ENCODE measurements around the gene ACOXL.

Gene ACOXL

DNA sequence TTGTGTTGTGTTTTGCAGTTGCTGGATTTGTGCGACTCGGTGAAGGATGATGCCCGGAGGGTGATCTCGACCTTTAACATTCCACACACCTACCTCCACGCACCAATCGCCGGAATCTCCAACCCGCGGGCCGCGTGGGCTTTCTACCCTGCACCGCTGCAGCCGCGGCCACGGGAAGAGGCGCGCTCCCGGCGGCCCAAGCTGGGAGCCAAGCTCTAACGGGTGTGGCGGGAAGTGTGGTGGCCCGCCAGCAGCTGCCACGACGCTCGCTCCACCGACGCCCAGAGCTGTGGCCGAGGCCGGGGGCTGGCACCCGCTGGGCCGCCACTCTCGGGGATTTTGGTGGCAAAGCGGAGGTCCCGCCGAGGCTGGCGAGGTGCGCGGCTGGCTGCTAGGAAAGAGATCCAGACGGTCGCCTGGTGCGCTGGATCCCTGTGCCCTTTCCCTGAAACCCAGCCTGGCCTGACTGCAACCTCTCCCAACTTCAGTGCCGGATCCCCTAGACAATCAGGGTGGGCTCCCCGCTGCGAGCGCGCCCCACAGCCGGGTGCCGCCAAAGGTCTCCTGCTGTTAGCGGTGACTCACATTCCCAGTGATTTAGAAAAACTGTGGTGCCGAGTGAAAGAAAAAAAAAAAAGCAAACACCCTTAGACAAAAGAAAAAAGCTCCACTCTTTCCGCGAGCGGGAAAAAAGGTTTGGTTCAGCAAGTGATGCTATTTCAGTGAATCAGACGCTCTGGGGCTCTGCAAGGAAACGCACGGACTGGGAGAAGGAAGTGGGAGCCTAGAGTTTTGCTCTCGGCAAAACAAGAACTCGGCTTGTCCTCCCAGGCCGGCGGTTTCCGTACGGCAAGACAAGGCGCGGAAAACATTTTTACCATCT, 385.5 kb downstream of the ACOXL start:
- in situ Hi-C loops (cut with HindIII; ENCODE audit: low pct_ligation_motif_present, low pct_unique_long_range_greater_than_20kb, low sequenced_read_pairs), result no loop called here
- DNase-seq, result peak; percentile 64

GRCh38 chr2:111118481-111118980, 386.2 kb downstream of the ACOXL start:
- DNase-seq, result no peak
- in situ Hi-C loops (cut with HindIII; ENCODE audit: low pct_ligation_motif_present, low pct_unique_long_range_greater_than_20kb, low sequenced_read_pairs), result no loop called here

GRCh38 chr2:111118981-111119821, 386.8 kb downstream of the ACOXL start:
- DNase-seq, result no peak
- in situ Hi-C loops (cut with HindIII; ENCODE audit: low pct_ligation_motif_present, low pct_unique_long_range_greater_than_20kb, low sequenced_read_pairs), result no loop called here

GRCh38 chr2:111119822-111120252, 387.5 kb downstream of the ACOXL start:
- DNase-seq, result no peak
- in situ Hi-C loops (cut with HindIII; ENCODE audit: low pct_ligation_motif_present, low pct_unique_long_range_greater_than_20kb, low sequenced_read_pairs), result no loop called here

DNA sequence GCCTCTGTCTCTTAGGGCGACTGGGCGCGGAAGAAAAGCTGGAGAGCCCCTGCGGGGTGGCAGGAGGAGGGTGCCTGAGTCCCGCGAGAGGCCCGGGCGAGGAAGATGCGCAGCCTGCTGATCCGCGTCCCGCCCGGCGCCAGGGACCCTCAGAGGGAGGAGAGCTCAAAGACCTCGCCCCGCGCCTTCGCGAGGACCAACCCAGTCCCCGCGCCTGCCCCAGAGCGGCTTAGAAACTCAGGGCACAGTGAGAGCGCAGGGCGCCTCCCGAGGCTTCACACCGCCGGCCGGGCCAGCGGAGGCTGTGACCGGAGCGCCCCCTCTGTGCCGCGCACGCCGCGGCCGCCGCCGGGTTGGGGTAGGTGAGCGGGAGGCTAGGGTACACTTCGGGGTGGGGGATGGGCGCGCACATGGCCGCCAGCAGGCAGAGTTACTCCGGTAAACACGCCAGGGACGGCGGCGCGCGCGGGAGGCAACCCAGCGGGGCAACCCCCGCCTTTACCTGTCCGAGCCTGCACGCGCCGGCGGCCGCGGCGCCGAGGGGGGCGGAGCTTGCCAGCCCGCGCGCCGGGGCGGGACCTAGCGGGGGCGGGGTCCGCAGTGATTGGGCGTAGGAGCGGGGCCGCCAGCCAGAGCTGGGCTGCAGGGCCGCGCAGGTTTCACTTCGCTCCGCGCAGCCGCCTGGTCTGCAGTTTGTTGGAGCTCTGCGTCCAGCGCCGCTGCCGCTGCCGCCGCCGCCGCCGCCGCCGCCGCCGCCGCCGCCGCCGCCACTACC, 388.1 kb downstream of the ACOXL start, which contains the start of gene BCL2L11:
TSS of gene BCL2L11 (plus strand) at position 662 of the 775 bp plus-strand sequence. CDS start 2,832 bp downstream, outside the sequence.
- DNase-seq, result peak; percentile 95
- in situ Hi-C loops (cut with HindIII; ENCODE audit: low pct_ligation_motif_present, low pct_unique_long_range_greater_than_20kb, low sequenced_read_pairs), result no loop called here

GRCh38 chr2:111121028-111121827, 388.9 kb downstream of the ACOXL start:
- DNase-seq, result peak; percentile 49
- in situ Hi-C loops (cut with HindIII; ENCODE audit: low pct_ligation_motif_present, low pct_unique_long_range_greater_than_20kb, low sequenced_read_pairs), result no loop called here

DNA sequence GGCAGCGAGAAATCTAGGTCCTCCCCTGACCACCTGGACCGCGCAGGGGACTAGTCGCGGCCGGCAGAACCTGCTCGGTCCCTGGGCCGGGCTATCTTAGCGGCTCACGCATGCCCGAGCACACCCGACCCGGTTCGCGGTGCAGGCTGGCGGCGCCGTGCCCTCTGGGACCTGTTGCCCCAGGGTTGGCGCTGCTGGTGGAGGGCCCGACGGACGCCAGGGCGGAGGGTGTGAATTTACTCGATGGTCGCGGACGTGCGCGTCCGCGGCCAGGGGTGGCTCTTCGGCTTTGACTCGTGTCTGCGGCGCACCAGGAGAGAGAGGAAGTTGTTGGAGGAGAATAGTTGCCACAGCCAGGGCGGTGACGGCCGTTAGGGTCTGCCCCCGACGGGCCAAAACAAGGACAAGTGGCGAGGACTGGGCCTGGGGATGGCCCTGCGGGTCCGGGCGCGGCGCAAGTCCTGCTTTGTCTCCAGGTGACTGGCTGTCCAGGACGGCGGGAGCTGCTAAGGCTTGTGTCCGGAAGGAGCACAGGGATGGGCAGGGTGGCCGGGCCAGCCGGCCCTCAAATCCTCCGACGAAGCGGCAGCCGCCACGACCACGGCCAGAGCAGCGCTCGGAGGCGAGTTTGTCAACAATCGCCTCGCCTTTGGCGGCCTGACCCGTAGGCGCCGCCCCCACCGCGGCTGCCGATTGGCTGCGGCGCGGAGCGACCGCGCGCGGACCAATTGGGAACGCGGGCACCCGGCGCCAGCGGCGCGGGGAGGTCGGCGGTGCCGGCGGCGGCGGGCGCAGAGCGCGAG, 389.7 kb downstream of the ACOXL start:
- in situ Hi-C loops (cut with HindIII; ENCODE audit: low pct_ligation_motif_present, low pct_unique_long_range_greater_than_20kb, low sequenced_read_pairs), result no loop called here
- peak; percentile 93 for DNase-seq

DNA sequence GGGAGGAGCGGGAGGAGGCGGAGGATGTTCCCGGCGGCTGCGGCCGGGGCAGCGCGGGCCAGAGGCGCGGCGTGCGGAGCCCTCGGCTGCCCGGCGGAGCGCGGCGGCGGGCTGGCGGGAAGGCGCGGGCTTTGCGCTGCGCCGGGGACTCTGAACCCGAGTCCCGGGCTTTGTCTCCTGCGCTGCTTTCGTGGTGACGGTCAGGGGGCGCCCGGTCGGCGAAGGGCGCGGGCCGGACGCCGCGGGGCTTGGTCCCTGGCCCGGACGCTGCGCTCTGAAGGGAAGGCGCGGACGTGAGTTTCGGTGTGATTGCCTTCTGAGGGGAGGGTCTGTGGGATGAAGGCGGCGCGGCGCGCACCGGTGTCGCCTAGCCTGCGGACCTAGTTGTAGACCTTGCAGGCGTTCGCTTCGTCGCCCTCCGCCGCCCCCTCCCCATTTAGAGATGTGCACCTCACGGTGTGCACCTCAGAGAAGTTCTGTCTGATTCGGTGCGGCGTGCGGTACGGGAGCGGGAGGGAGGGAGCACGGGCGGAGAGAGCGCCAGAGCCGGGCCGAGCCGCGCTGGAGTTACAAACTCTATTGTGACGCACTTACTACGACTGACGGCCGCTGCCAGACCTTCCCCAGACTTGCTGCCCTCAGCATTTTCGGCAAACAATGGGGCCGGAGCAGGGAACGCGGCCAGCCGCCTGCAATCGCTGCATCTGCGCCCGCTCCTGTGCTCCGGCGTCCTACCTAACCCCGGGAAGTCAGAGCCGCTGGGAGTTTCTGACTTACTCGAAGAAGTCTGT, 390.5 kb downstream of the ACOXL start:
- DNase-seq, result peak; percentile 69
- in situ Hi-C loops (cut with HindIII; ENCODE audit: low pct_ligation_motif_present, low pct_unique_long_range_greater_than_20kb, low sequenced_read_pairs), result no loop called here

GRCh38 chr2:111123751-111124150, 391.4 kb downstream of the ACOXL start:
- in situ Hi-C loops (cut with HindIII; ENCODE audit: low pct_ligation_motif_present, low pct_unique_long_range_greater_than_20kb, low sequenced_read_pairs), result no loop called here
- no peak for DNase-seq

DNA sequence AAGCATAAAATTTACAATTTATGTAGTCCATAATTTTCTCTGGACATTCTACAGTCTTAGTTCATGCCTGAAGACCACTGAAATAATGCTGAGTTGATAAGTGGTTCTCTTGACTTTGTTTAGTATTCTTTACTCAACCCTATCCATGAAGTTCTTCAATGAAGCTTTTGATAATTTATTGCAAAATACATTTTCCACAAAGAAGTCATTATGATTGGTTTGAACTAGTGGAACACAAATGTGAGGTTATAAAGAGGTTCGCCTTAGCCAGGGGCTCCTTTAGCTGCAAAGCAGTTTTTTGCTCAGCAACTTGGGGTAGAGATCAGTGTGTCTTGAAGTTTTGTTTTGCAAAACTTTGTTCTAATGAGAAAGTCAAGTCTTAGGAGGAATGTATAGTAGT, 394.2 kb downstream of the ACOXL start:
- in situ Hi-C loops (cut with HindIII; ENCODE audit: low pct_ligation_motif_present, low pct_unique_long_range_greater_than_20kb, low sequenced_read_pairs), result no loop called here
- DNase-seq, result no peak

- in situ Hi-C loops (cut with HindIII; ENCODE audit: low pct_ligation_motif_present, low pct_unique_long_range_greater_than_20kb, low sequenced_read_pairs), result no loop called here
- no peak for DNase-seq
These were observed 395.0 kb downstream of the ACOXL start for GRCh38 chr2:111127351-111127750.

- DNase-seq, result no peak
- in situ Hi-C loops (cut with HindIII; ENCODE audit: low pct_ligation_motif_present, low pct_unique_long_range_greater_than_20kb, low sequenced_read_pairs), result no loop called here
These were observed 395.7 kb downstream of the ACOXL start for GRCh38 chr2:111128096-111128495.

GRCh38 chr2:111133603-111134002, 401.2 kb downstream of the ACOXL start:
- DNase-seq, result no peak
- in situ Hi-C loops (cut with HindIII; ENCODE audit: low pct_ligation_motif_present, low pct_unique_long_range_greater_than_20kb, low sequenced_read_pairs), result no loop called here

- no peak for DNase-seq
- in situ Hi-C loops (cut with HindIII; ENCODE audit: low pct_ligation_motif_present, low pct_unique_long_range_greater_than_20kb, low sequenced_read_pairs), result no loop called here
These were observed 401.7 kb downstream of the ACOXL start for GRCh38 chr2:111134055-111134454.

- DNase-seq, result no peak
- in situ Hi-C loops (cut with HindIII; ENCODE audit: low pct_ligation_motif_present, low pct_unique_long_range_greater_than_20kb, low sequenced_read_pairs), result no loop called here
These were observed 403.0 kb downstream of the ACOXL start for GRCh38 chr2:111135237-111135909.

DNA sequence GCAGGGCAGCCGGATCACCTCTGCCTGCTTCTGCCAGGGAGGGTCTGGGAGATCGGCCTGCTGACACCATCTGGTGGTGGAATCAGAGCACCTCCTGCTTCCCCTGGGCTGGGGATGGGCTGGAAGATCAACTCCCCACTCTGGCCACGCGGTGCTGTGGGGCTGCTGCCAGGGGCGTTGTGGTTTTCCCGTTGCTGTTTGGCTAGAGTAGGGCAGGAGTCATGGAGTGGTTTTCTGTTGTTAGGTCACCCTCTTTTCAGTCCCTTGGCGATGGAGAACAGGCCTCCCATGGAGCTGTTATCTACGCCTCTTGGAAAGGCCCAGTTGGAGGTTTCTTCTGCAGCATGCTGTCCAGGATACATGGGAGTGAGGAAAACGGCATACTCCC, 403.5 kb downstream of the ACOXL start:
- in situ Hi-C loops (cut with HindIII; ENCODE audit: low pct_ligation_motif_present, low pct_unique_long_range_greater_than_20kb, low sequenced_read_pairs), result no loop called here
- peak; percentile 18 for DNase-seq
